Mesangial cell (primary cell): Measurements from ENCODE around the gene SLC6A6. TPM values are rescaled to one million over a fixed set of nuclear protein-coding genes. Genes with fewer than 3 reads are reported as not detected.

Source experiments
- total RNA-seq: library from RNA; depleted of rRNA; stranded (reverse); fragments of >200 nt; gene quantifications from 2 replicates; pipeline ENCODE4 v1.2.3, GENCODE V29; 2015

Gene SLC6A6
- total RNA-seq: 34.5 and 116 TPM in 2 replicates

DNA sequence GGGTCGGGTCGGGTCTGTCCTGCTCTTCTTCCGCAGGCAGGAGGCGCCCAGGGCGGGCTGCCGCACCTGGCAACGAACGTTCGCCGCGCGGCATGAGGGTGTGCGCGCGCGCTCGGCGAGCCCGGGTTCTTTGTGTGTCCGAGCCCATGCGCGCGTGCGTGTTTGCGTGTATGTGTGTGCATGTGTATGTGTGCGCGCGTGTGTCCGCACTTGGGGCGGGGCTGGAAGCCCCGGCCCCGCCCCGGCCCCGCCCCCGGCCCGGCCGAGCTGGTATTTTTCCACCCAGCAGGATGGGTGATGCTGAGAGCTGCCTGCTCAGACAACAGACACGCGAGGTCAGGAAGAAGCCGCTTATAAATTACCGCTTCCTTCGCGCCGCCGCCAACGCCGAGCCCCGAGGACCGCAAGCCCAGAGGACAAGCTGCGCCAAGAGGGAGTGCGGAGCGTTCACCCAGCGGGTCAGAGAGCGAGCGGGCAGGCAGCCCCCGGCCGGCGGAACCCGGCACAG, at the start of gene SLC6A6:
TSS of gene SLC6A6 (plus strand) at position 303 of the 508 bp plus-strand sequence. CDS start 41,029 bp downstream, outside the sequence.

Other genes starting within 250 kb of the SLC6A6 start
- gene XPC, start 224.0 kb upstream of the SLC6A6 start, total RNA-seq: 13.9 and 33.8 TPM in 2 replicates
- gene LSM3, start 223.8 kb upstream of the SLC6A6 start, total RNA-seq: 3.4 and 9.3 TPM in 2 replicates
- gene GRIP2, start 137.7 kb downstream of the SLC6A6 start, total RNA-seq: 0.25 TPM in 1 of 2 replicates, not detected in the other
- 3.6 and 5.3 TPM in 2 replicates for gene CCDC174, start 249.2 kb downstream of the SLC6A6 start, total RNA-seq